ENCODE results near the gene VAV2. TPM values are rescaled to one million over a fixed set of nuclear protein-coding genes. Genes with fewer than 3 reads are reported as not detected.

Gene VAV2
- total and polyA plus RNA-seq, 4 donors = 13.0 to 28.2 (median 16.3) TPM

GRCh38 chr9:133933426-133934026 lies 58.6 kb downstream of the VAV2 start:
- H3K36me3 ChIP-seq (ENCODE audit: control insufficient read depth in 4 of 4, insufficient read depth in 4 of 4, low read length in 4 of 4) = peaks cover 0 to 13% (median 10%) of the 10 kb centered on the region in 4 donors
- H3K4me1 ChIP-seq (ENCODE audit: control insufficient read depth in 5 of 5, insufficient read depth in 5 of 5, low read length in 5 of 5) = peaks cover 0 to 27% (median 11%) of the 10 kb centered on the region in 5 donors
- DNase-seq (no peak), ATAC-seq (ENCODE audit: insufficient read depth, low FRiP score) (no peak)
- H3K27ac ChIP-seq (ENCODE audit: low read depth in 1 of 2, low read length in 1 of 2) = no peak overlapping the region
- no peak for TF ChIP-seq CTCF (IDR thresholded peaks at IDR 0.05; ENCODE audit: control extremely low read depth, extremely low read depth)
- H3K4me3 ChIP-seq = no peak overlapping the region
- H3K9me3 ChIP-seq (ENCODE audit: control insufficient read depth in 4 of 4, insufficient read depth in 3 of 4, low read length in 3 of 4) = no peaks in the 10 kb centered on the region
- H3K27me3 ChIP-seq (ENCODE audit: control insufficient read depth in 3 of 3, insufficient read depth in 3 of 3, low read length in 2 of 3) = no peaks in the 10 kb centered on the region
- H3K9ac ChIP-seq (ENCODE audit: insufficient read depth in 1 of 2, low read length in 2 of 2) = no peak overlapping the region
- 85 to 87% methylated on average over 6 of the region's 6 CpGs for WGBS, 2 donors

GRCh38 chr9:133932633-133933032 lies 59.5 kb downstream of the VAV2 start:
- Histone ChIP-seq H3K27me3 (ENCODE audit: control insufficient read depth in 3 of 3, insufficient read depth in 3 of 3, low read length in 2 of 3) (no peaks in the 10 kb centered on the region), H3K9me3 (ENCODE audit: control insufficient read depth in 4 of 4, insufficient read depth in 3 of 4, low read length in 3 of 4) (no peaks in the 10 kb centered on the region), H3K4me1 (ENCODE audit: control insufficient read depth in 5 of 5, insufficient read depth in 5 of 5, low read length in 5 of 5) (peaks cover 0 to 27% (median 11%) of the 10 kb centered on the region in 5 donors), H3K9ac (ENCODE audit: insufficient read depth in 1 of 2, low read length in 2 of 2) (peak overlapping the region in 1 of 2 donors; percentile 28), H3K27ac (ENCODE audit: low read depth in 1 of 2, low read length in 1 of 2) (peak overlapping the region in 1 of 2 donors; percentile 17), H3K36me3 (ENCODE audit: control insufficient read depth in 4 of 4, insufficient read depth in 4 of 4, low read length in 4 of 4) (peaks cover 0 to 13% (median 9%) of the 10 kb centered on the region in 4 donors), H3K4me3 (no peak overlapping the region)
- no peak for DNase-seq
- no peak for ATAC-seq (ENCODE audit: insufficient read depth, low FRiP score)
- TF ChIP-seq CTCF (IDR thresholded peaks at IDR 0.05; ENCODE audit: control extremely low read depth, extremely low read depth) = no peak
- WGBS, 2 donors = 76 to 83% methylated on average over 9 of the region's 9 CpGs

- H3K4me3 ChIP-seq = no peak overlapping the region
- peak overlapping the region in 1 of 2 donors; percentile 28 for H3K9ac ChIP-seq (ENCODE audit: insufficient read depth in 1 of 2, low read length in 2 of 2)
- peaks cover 0 to 27% (median 11%) of the 10 kb centered on the region in 5 donors for H3K4me1 ChIP-seq (ENCODE audit: control insufficient read depth in 5 of 5, insufficient read depth in 5 of 5, low read length in 5 of 5)
- DNase-seq (peak; percentile 69 to 88 (median 85)), ATAC-seq (ENCODE audit: insufficient read depth, low FRiP score) (no peak)
- no peaks in the 10 kb centered on the region for H3K27me3 ChIP-seq (ENCODE audit: control insufficient read depth in 3 of 3, insufficient read depth in 3 of 3, low read length in 2 of 3)
- H3K36me3 ChIP-seq (ENCODE audit: control insufficient read depth in 4 of 4, insufficient read depth in 4 of 4, low read length in 4 of 4) = peaks cover 0 to 13% (median 5%) of the 10 kb centered on the region in 4 donors
- H3K9me3 ChIP-seq (ENCODE audit: control insufficient read depth in 4 of 4, insufficient read depth in 3 of 4, low read length in 3 of 4) = no peaks in the 10 kb centered on the region
- TF ChIP-seq CTCF (IDR thresholded peaks at IDR 0.05; ENCODE audit: control extremely low read depth, extremely low read depth) = no peak
- WGBS, 2 donors = 53 to 65% methylated on average over 15 of the region's 15 CpGs
- H3K27ac ChIP-seq (ENCODE audit: low read depth in 1 of 2, low read length in 1 of 2) = peak overlapping the region in 1 of 2 donors; percentile 5
Measured at GRCh38 chr9:133932181-133932580, 59.9 kb downstream of the VAV2 start.
